Glomerular visceral epithelial cell (primary cell): Measurements from ENCODE around the gene CAPN6.

Experiments
- DNase-seq: peaks from one replicate; pipeline ENCODE4 v3.0.0-alpha.2; 2016; ENCODE audit errors: extremely low spot score

Gene CAPN6

GRCh38 chrX:111199505-111199904 is 70.8 kb downstream of the CAPN6 start:
- no peak for DNase-seq
